H1 (cell line): ENCODE results near the gene SLC9A5. TPM values are rescaled to one million over a fixed set of nuclear protein-coding genes. Genes with fewer than 3 reads are reported as not detected.

Experiments
- CTCF ChIA-PET: fragments of 300-600 bp; sonication (Branson Sonifier 250); formaldehyde crosslinking; loops from one replicate; lab custom pipeline; 2021; ENCODE audit not compliant: partially characterized antibody; lab: Charles Lee
- POLR2A ChIA-PET: fragments of 300-600 bp; sonication (Branson Sonifier 250); formaldehyde crosslinking; loops from one replicate; lab custom pipeline; 2021; ENCODE audit warnings: inconsistent platforms; ENCODE audit not compliant: partially characterized antibody; lab: Charles Lee
- DNase-seq, 2 experiments: peaks; one replicate each; pipeline versions ENCODE4 v3.0.0 to v3.0.0-alpha.2; 2010 to 2022; ENCODE audit warnings: low spot score in 2 of 2, low read depth in 1 of 2, mixed read lengths in 1 of 2
- FAIRE-seq: peaks from 2 replicates; lab custom pipeline; 2011; peaks lifted over from hg19 to GRCh38; lab: Jason Lieb, UNC
- H2AFZ ChIP-seq: 2 replicates; pipeline ENCODE4 v1.8.1; 2012; ENCODE audit warnings: low read length, inconsistent platforms
- H2AK5ac ChIP-seq: 2 replicates; pipeline ENCODE4 v1.6.1; 2013; ENCODE audit warnings: low read depth, low read length
- H2BK120ac ChIP-seq: replicated peaks from 2 replicates; pipeline ENCODE3; 2013; ENCODE audit warnings: low read depth, low read length, inconsistent platforms
- H2BK12ac ChIP-seq: 2 replicates; pipeline ENCODE4 v1.6.1; 2013; ENCODE audit warnings: low read depth, low read length
- H2BK15ac ChIP-seq: 2 replicates; pipeline ENCODE4 v1.6.1; 2013; ENCODE audit warnings: low read length
- H2BK20ac ChIP-seq: 2 replicates; pipeline ENCODE4 v1.6.1; 2013; ENCODE audit warnings: low read length
- H2BK5ac ChIP-seq: 2 replicates; pipeline ENCODE4 v1.6.1; 2013; ENCODE audit warnings: low read depth, low read length
- H3K14ac ChIP-seq: 2 replicates; pipeline ENCODE4 v1.6.1; 2013; ENCODE audit warnings: inconsistent platforms; ENCODE audit not compliant: insufficient read length
- H3K18ac ChIP-seq: 2 replicates; pipeline ENCODE4 v1.6.1; 2013; ENCODE audit warnings: low read length; ENCODE audit errors: extremely low read depth
- H3K23ac ChIP-seq: 2 replicates; pipeline ENCODE4 v1.6.1; 2013; ENCODE audit warnings: inconsistent platforms; ENCODE audit not compliant: insufficient read length
- H3K23me2 ChIP-seq: 2 replicates; pipeline ENCODE4 v1.6.1; 2013; ENCODE audit warnings: low read depth, low read length
- H3K27ac ChIP-seq: 2 replicates; pipeline ENCODE4 v1.6.1; 2011; ENCODE audit warnings: low read depth, low read length, inconsistent platforms
- H3K27me3 ChIP-seq, 4 experiments: replicated peaks in 1 of 4; 1 replicate in 1 of 4; 2 replicates in 3 of 4; pipeline versions ENCODE4 v1.6.1 to v1.8.1; 2011 to 2013; ENCODE audit warnings: low read length in 3 of 4, mild to moderate bottlenecking in 3 of 4, inconsistent platforms in 2 of 4, mixed read lengths in 2 of 4, moderate library complexity in 1 of 4; ENCODE audit not compliant: control insufficient read depth in 3 of 4, insufficient read depth in 3 of 4; ENCODE audit errors: extremely low read depth in 1 of 4
- H3K36me3 ChIP-seq, 4 experiments: 2 replicates each; pipeline versions ENCODE4 v1.6.1 to v1.8.1; 2011 to 2013; ENCODE audit warnings: mild to moderate bottlenecking in 4 of 4, low read length in 3 of 4, moderate library complexity in 2 of 4, control low read depth in 1 of 4, inconsistent platforms in 1 of 4; ENCODE audit not compliant: insufficient read depth in 4 of 4, control insufficient read depth in 2 of 4
- H3K4ac ChIP-seq: replicated peaks from 2 replicates; pipeline ENCODE3; 2013; ENCODE audit warnings: low read length, low read depth, mixed read lengths, inconsistent platforms; ENCODE audit not compliant: insufficient read length
- H3K4me1 ChIP-seq, 4 experiments: replicated peaks in 1 of 4; 1 replicate in 1 of 4; 2 replicates in 3 of 4; pipeline versions ENCODE4 v1.6.1 to v1.8.1; 2011 to 2013; ENCODE audit warnings: low read length in 3 of 4, inconsistent platforms in 2 of 4, mixed read lengths in 1 of 4; ENCODE audit not compliant: insufficient read depth in 4 of 4, control insufficient read depth in 3 of 4
- H3K4me2 ChIP-seq, 2 experiments: 2 replicates each; pipeline versions ENCODE4 v1.6.1 to v1.8.1; 2011 to 2013; ENCODE audit warnings: low read depth in 2 of 2, low read length in 2 of 2, control low read depth in 1 of 2, inconsistent platforms in 1 of 2, mild to moderate bottlenecking in 1 of 2; ENCODE audit not compliant: insufficient read depth in 1 of 2
- H3K4me3 ChIP-seq, 4 experiments: fragments of 200-600, 300-600 bp in 1 of 4; sonication (generic), shearing (Covaris generic), sonication (Bioruptor Twin) in 1 of 4; 2 replicates each; pipeline versions ENCODE4 v1.5.1 to v1.8.1; 2011 to 2016; ENCODE audit warnings: low read length in 4 of 4, low read depth in 3 of 4, control low read depth in 2 of 4, inconsistent platforms in 2 of 4, mild to moderate bottlenecking in 2 of 4, mixed read lengths in 1 of 4, moderate library complexity in 1 of 4; ENCODE audit not compliant: insufficient read depth in 2 of 4; ENCODE audit errors: extremely low read depth in 1 of 4
- H3K56ac ChIP-seq: replicated peaks from 2 replicates; pipeline ENCODE3; 2013; ENCODE audit warnings: low read depth, mild to moderate bottlenecking, mixed read lengths, low read length, inconsistent platforms; ENCODE audit not compliant: insufficient read length
- H3K79me1 ChIP-seq: 2 replicates; pipeline ENCODE4 v1.6.1; 2013; ENCODE audit warnings: low read depth, low read length, control low read depth
- H3K79me2 ChIP-seq, 2 experiments: 2 replicates each; pipeline versions ENCODE4 v1.6.1 to v1.8.1; 2012 to 2013; ENCODE audit warnings: low read length in 2 of 2, mild to moderate bottlenecking in 2 of 2, inconsistent platforms in 1 of 2; ENCODE audit not compliant: insufficient read depth in 2 of 2, control insufficient read depth in 1 of 2
- H3K9ac ChIP-seq, 4 experiments: replicated peaks in 1 of 4; 1 replicate in 1 of 4; 2 replicates in 3 of 4; pipeline versions ENCODE4 v1.6.1 to v1.8.1; 2011 to 2013; ENCODE audit warnings: low read depth in 3 of 4, low read length in 3 of 4, control low read depth in 2 of 4, mild to moderate bottlenecking in 2 of 4, moderate library complexity in 2 of 4, inconsistent platforms in 1 of 4; ENCODE audit errors: extremely low read depth in 1 of 4
- H3K9me3 ChIP-seq, 2 experiments: 2 replicates each; pipeline versions ENCODE4 v1.6.1 to v1.8.1; 2012 to 2013; ENCODE audit warnings: mild to moderate bottlenecking in 2 of 2, moderate library complexity in 2 of 2, control low read depth in 1 of 2, inconsistent platforms in 1 of 2, low read depth in 1 of 2, low read length in 1 of 2, mixed read lengths in 1 of 2; ENCODE audit not compliant: insufficient read depth in 2 of 2
- H4K20me1 ChIP-seq, 2 experiments: replicated peaks in 1 of 2; 2 replicates each; pipeline versions ENCODE3 to v1.8.1; 2011 to 2013; ENCODE audit warnings: inconsistent platforms in 2 of 2, low read length in 2 of 2, mild to moderate bottlenecking in 1 of 2; ENCODE audit not compliant: insufficient read depth in 2 of 2, control insufficient read depth in 1 of 2
- H4K5ac ChIP-seq: 2 replicates; pipeline ENCODE4 v1.6.1; 2013; ENCODE audit warnings: low read length, low read depth, mixed read lengths, inconsistent platforms; ENCODE audit not compliant: insufficient read length
- H4K8ac ChIP-seq: 2 replicates; pipeline ENCODE4 v1.8.0; 2013; ENCODE audit warnings: mild to moderate bottlenecking, moderate library complexity, low read length, inconsistent platforms; ENCODE audit not compliant: insufficient read depth; ENCODE audit errors: extremely low read depth
- H4K91ac ChIP-seq: replicated peaks from 2 replicates; pipeline ENCODE3; 2013; ENCODE audit warnings: low read length, mixed read lengths, inconsistent platforms; ENCODE audit not compliant: insufficient read length
- CREB1 ChIP-seq: IDR thresholded peaks from 2 replicates; pipeline ENCODE4 v1.6.1; 2012; ENCODE audit warnings: inconsistent platforms
- POLR2A ChIP-seq, 2 experiments: IDR thresholded peaks; 1 replicate in 1 of 2; 2 replicates in 1 of 2; pipeline ENCODE4 v1.6.1; 2011; ENCODE audit warnings: low read depth in 2 of 2, low read length in 2 of 2, mild to moderate bottlenecking in 2 of 2; ENCODE audit errors: control extremely low read depth in 1 of 2
- YY1 ChIP-seq: IDR thresholded peaks from 2 replicates; pipeline ENCODE4 v1.6.1; 2011; ENCODE audit warnings: low read depth, mild to moderate bottlenecking, low read length
- WGBS, 2 experiments: shearing (Covaris generic) in 1 of 2; methylation state at CpG; one replicate each; pipeline versions ENCODE4 v1.1.6 to v1.1.7; 2013 to 2015; ENCODE audit warnings: low lambda C conversion rate in 2 of 2, mixed read lengths in 2 of 2, inconsistent platforms in 1 of 2, low coverage in 1 of 2, missing lambda C conversion rate in 1 of 2; ENCODE audit not compliant: insufficient replicate concordance in 2 of 2, insufficient coverage in 1 of 2, insufficient read length in 1 of 2; ENCODE audit errors: extremely low coverage in 1 of 2, missing lambda C conversion rate in 1 of 2; 5-methylcytosine and 5-hydroxymethylcytosine counted together
- polyA plus RNA-seq, 7 experiments: library from polyadenylated mRNA; depleted of rRNA in 3 of 7; stranded (reverse) in 5 of 7; unstranded in 2 of 7; fragments of >200 nt in 5 of 7; fragments of 200-250 nt in 2 of 7; gene quantifications; 1 replicate in 5 of 7; 2 replicates in 1 of 7; 4 replicates in 1 of 7; pipeline versions ENCODE4 v1.2.1 to v1.2.3, GENCODE V29; 2011 to 2013; ENCODE audit warnings: missing spikeins in 2 of 7, mixed read lengths in 2 of 7
- total RNA-seq: library from RNA; stranded (reverse); fragmentation: NEBNext Ultra II Directional; extraction: Animal tissue kit (Norgen Biotek cat#: 25700); gene quantifications from 2 replicates; pipeline ENCODE4 v1.2.1, GENCODE V29; 2021

SLC9A5 gene
- total and polyA plus RNA-seq, 2 of the 8 experiments (the other 6 are each of a cell fraction or from before 2014, with no cell fraction given), result 7.9 to 8.6 TPM

- H3K27ac ChIP-seq, result no peak overlapping the region
- peak overlapping the region; percentile 71 for H3K18ac ChIP-seq
- FAIRE-seq (no peak), DNase-seq (no peak)
- H4K91ac ChIP-seq, result peak overlapping the region; percentile 49
- no peak overlapping the region for H2AFZ ChIP-seq
- no peak overlapping the region for H3K4me3 ChIP-seq
- H3K9ac ChIP-seq, result no peak overlapping the region
- CTCF ChIA-PET, result interaction anchor here (1.2 to 8.9 kb wide), 7 partner anchors 11 to 53 kb away, joined by 3 to 111 read pairs (median 5); partner anchors contain the start of genes E2F4, ELMO3 and TMEM208
- no peaks in the 10 kb centered on the region for H3K23me2 ChIP-seq
- peaks cover 0 to 3% (median 0%) of the 10 kb centered on the region in 4 experiments; a peak in 2 of 8 replicates for H3K36me3 ChIP-seq
- H4K20me1 ChIP-seq, result peaks cover 0 to 1% of the 10 kb centered on the region in 2 experiments
- peaks cover 0 to 10% (median 1%) of the 10 kb centered on the region in 4 experiments; a peak in 2 of 7 replicates for H3K4me1 ChIP-seq
- H2BK20ac ChIP-seq, result no peak overlapping the region
- no peaks in the 10 kb centered on the region for H3K9me3 ChIP-seq
- no peak overlapping the region for H4K5ac ChIP-seq
- H2AK5ac ChIP-seq, result no peak overlapping the region; the same call in 1 of the 2 replicates
- H2BK12ac ChIP-seq, result peak overlapping the region; percentile 50; the same call in 1 of the 2 replicates
- no peak overlapping the region for H2BK120ac ChIP-seq
- no peak overlapping the region for H3K14ac ChIP-seq
- H3K23ac ChIP-seq, result no peak overlapping the region
- 85% methylated on average over 21 of the region's 21 CpGs; no CpG with 5 or more reads in 1 of the 2 experiments for WGBS, 2 experiments
- no peak overlapping the region for H2BK15ac ChIP-seq
- H3K4ac ChIP-seq, result no peak overlapping the region
- H2BK5ac ChIP-seq, result peak overlapping the region; percentile 60; the same call in 1 of the 2 replicates
- peaks cover 0 to 6% (median 2%) of the 10 kb centered on the region in 4 experiments; a peak in 1 of 7 replicates for H3K27me3 ChIP-seq
- H3K56ac ChIP-seq, result no peak overlapping the region
- TF ChIP-seq POLR2A (IDR thresholded peaks at IDR 0.05; ENCODE audit: control extremely low read depth in 1 of 2, low read depth in 2 of 2, low read length in 2 of 2), result peak in 1 of 2 experiments; percentile 19; a peak in 1 of 3 replicates
- TF ChIP-seq CREB1, result no peak
- 0 out of 2 replicates have a peak, but pooled peaks have one; percentile 61 for TF ChIP-seq YY1
- no peaks in the 10 kb centered on the region for H3K79me2 ChIP-seq
- POLR2A ChIA-PET, result interaction anchor here (1.0 to 4.3 kb wide), 5 partner anchors 9 to 209 kb away, joined by 3 to 20 read pairs (median 3); partner anchors contain the start of gene TMEM208
- no peak overlapping the region for H3K4me2 ChIP-seq
- no peaks in the 10 kb centered on the region for H3K79me1 ChIP-seq
- H4K8ac ChIP-seq, result peak overlapping the region; percentile 59; the same call in 1 of the 2 replicates
These were observed 41.3 kb upstream of the SLC9A5 start for GRCh38 chr16:67207249-67208091.
